Measurements from ENCODE around the gene THSD4. TPM values are rescaled to one million over a fixed set of nuclear protein-coding genes. Genes with fewer than 3 reads are reported as not detected.

THSD4 gene
- total RNA-seq, 1 donor from 2014 or later, result 1.4 TPM

- Mint-ChIP-seq H3K27ac (ENCODE audit: unreplicated experiment) (no peak overlapping the region), H3K4me3 (no peak overlapping the region), H3K4me1 (no peaks in the 10 kb centered on the region), H3K9me3 (no peaks in the 10 kb centered on the region), H3K36me3 (ENCODE audit: low read depth) (no peaks in the 10 kb centered on the region), H3K27me3 (ENCODE audit: low read depth) (no peaks in the 10 kb centered on the region)
- TF ChIP-seq CTCF (conservative IDR thresholded peaks at IDR 0.05), result no peak
- DNase-seq (ENCODE audit: low read depth, low spot score), result no peak
Measured at GRCh38 chr15:71151081-71151480, 35.8 kb downstream of the THSD4 start.

GRCh38 chr15:71152542-71152941 lies 37.3 kb downstream of the THSD4 start:
- H3K27ac Mint-ChIP-seq (ENCODE audit: unreplicated experiment), result no peak overlapping the region
- no peaks in the 10 kb centered on the region for H3K27me3 Mint-ChIP-seq (ENCODE audit: low read depth)
- no peak for TF ChIP-seq CTCF (conservative IDR thresholded peaks at IDR 0.05)
- H3K4me3 Mint-ChIP-seq, result no peak overlapping the region
- no peak for DNase-seq (ENCODE audit: low read depth, low spot score)
- H3K4me1 Mint-ChIP-seq, result no peaks in the 10 kb centered on the region
- no peaks in the 10 kb centered on the region for H3K36me3 Mint-ChIP-seq (ENCODE audit: low read depth)
- H3K9me3 Mint-ChIP-seq, result no peaks in the 10 kb centered on the region

GRCh38 chr15:71153823-71154524 lies 38.7 kb downstream of the THSD4 start:
- Mint-ChIP-seq H3K27ac (ENCODE audit: unreplicated experiment) (no peak overlapping the region), H3K9me3 (no peaks in the 10 kb centered on the region), H3K4me3 (no peak overlapping the region), H3K4me1 (no peaks in the 10 kb centered on the region), H3K36me3 (ENCODE audit: low read depth) (no peaks in the 10 kb centered on the region), H3K27me3 (ENCODE audit: low read depth) (no peaks in the 10 kb centered on the region)
- no peak for DNase-seq (ENCODE audit: low read depth, low spot score)
- TF ChIP-seq CTCF (conservative IDR thresholded peaks at IDR 0.05), result no peak

- Mint-ChIP-seq H3K9me3 (no peaks in the 10 kb centered on the region), H3K36me3 (ENCODE audit: low read depth) (no peaks in the 10 kb centered on the region), H3K27me3 (ENCODE audit: low read depth) (no peaks in the 10 kb centered on the region), H3K4me1 (no peaks in the 10 kb centered on the region), H3K4me3 (no peak overlapping the region), H3K27ac (ENCODE audit: unreplicated experiment) (no peak overlapping the region)
- no peak for DNase-seq (ENCODE audit: low read depth, low spot score)
- TF ChIP-seq CTCF (conservative IDR thresholded peaks at IDR 0.05), result no peak
Measured at GRCh38 chr15:71154607-71155200, 39.4 kb downstream of the THSD4 start.

- TF ChIP-seq CTCF (conservative IDR thresholded peaks at IDR 0.05), result no peak
- Mint-ChIP-seq H3K27ac (ENCODE audit: unreplicated experiment) (no peak overlapping the region), H3K4me1 (no peaks in the 10 kb centered on the region), H3K4me3 (no peak overlapping the region), H3K36me3 (ENCODE audit: low read depth) (no peaks in the 10 kb centered on the region), H3K9me3 (no peaks in the 10 kb centered on the region), H3K27me3 (ENCODE audit: low read depth) (no peaks in the 10 kb centered on the region)
- no peak for DNase-seq (ENCODE audit: low read depth, low spot score)
Measured at GRCh38 chr15:71155534-71155933, 40.3 kb downstream of the THSD4 start.
